Choroid plexus epithelial cell (primary cell): ENCODE data around the gene MYOF.
"Not testable (repeated sequence)": the region's sequence is repeated elsewhere in the genome, so short reads cannot be mapped to it uniquely, and the experiment has no call there.

Experiments
- DNase-seq: peaks from one replicate; pipeline ENCODE4 v3.0.0-alpha.2; 2010; ENCODE audit warnings: low read depth
- H3K4me3 ChIP-seq: 2 replicates; pipeline ENCODE4 v1.5.1; 2011; ENCODE audit warnings: low read depth, mild to moderate bottlenecking, control low read depth, low read length, moderate library complexity
- TF ChIP-seq, protein P1 (sequence below): conservative IDR thresholded peaks from 2 replicates; pipeline ENCODE4 v1.5.1; 2011; ENCODE audit warnings: low read depth, mild to moderate bottlenecking, control low read depth, inconsistent platforms, low read length, moderate library complexity

MYOF gene

GRCh38 chr10:93330824-93331223 is 151.3 kb downstream of the MYOF start:
- TF ChIP-seq, protein P1, sequence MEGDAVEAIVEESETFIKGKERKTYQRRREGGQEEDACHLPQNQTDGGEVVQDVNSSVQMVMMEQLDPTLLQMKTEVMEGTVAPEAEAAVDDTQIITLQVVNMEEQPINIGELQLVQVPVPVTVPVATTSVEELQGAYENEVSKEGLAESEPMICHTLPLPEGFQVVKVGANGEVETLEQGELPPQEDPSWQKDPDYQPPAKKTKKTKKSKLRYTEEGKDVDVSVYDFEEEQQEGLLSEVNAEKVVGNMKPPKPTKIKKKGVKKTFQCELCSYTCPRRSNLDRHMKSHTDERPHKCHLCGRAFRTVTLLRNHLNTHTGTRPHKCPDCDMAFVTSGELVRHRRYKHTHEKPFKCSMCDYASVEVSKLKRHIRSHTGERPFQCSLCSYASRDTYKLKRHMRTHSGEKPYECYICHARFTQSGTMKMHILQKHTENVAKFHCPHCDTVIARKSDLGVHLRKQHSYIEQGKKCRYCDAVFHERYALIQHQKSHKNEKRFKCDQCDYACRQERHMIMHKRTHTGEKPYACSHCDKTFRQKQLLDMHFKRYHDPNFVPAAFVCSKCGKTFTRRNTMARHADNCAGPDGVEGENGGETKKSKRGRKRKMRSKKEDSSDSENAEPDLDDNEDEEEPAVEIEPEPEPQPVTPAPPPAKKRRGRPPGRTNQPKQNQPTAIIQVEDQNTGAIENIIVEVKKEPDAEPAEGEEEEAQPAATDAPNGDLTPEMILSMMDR: no peak
- H3K4me3 ChIP-seq: no peak overlapping the region
- DNase-seq: no peak

DNA sequence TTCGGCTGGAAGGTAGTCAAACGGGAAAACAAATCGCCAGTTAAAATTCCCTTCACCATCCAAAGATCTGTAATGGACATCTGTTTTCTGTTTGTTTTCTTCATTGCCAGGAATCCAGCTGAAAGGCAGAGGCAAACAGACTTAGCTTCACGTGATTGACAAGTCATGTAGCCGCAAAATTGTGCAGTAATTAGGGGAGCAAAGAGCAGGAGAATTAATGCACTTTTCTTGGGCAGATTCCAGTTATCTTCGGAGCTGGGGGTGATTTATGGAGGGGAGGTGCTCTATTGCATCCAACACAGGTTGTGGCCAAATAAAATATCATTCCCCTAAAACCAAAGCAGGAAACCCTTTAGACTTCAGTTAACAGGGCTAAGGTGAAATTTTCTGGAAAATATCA is 162.2 kb downstream of the MYOF start:
- DNase-seq: no peak

DNA sequence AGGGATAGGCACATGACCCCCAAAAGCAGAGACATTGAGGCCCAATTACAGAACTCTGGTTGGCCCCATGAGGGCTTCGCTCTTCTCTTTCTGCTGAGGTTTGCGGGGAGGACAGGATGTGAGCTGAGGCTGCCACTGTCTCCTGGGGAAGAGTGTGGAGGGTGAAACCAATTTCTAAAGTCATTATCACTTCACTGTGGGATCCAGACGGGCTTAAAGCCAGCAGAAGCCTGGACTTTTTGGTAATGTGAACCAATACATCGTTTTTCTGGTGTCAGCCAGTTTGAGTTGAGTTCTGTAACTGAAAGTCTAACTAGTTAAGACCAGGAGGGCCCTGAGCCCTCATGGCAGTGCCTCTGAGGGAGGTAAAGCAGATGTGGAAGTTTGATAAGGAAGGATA is 163.0 kb downstream of the MYOF start:
- H3K4me3 ChIP-seq: no peak overlapping the region
- TF ChIP-seq, protein P1: no peak

More for the DNA sequence above, 162.2 kb downstream of the MYOF start:
- no peak overlapping the region for H3K4me3 ChIP-seq
- TF ChIP-seq, protein P1: no peak

GRCh38 chr10:93315246-93315645 is 166.9 kb downstream of the MYOF start:
- TF ChIP-seq, protein P1: no peak
- no peak overlapping the region for H3K4me3 ChIP-seq
- DNase-seq: no peak

More for the DNA sequence above, 163.0 kb downstream of the MYOF start:
- DNase-seq: no peak

GRCh38 chr10:93314656-93315055 is 167.5 kb downstream of the MYOF start:
- not testable (repeated sequence) for DNase-seq, H3K4me3 ChIP-seq

DNA sequence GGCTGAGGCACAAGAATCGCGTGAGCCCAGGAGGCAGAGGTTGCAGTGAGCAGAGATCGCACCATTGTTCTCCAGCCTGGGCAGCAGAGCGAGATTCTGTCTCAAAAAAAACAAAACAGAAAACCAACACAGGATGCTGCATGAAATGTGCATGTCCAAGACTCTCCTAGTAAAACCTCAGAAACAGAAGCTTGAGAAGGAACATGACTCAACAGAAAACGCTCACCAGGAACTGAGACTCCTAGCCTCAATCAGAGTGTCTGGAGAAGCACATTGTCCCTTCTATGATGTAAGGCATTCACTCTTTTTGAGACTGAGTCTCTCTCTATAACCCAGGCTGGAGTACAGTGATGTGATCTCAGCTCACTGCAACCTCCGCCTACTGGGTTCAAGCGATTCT is 168.3 kb downstream of the MYOF start:
- no peak overlapping the region for H3K4me3 ChIP-seq
- DNase-seq: peak; percentile 61
- TF ChIP-seq, protein P1: no peak

GRCh38 chr10:93309062-93309461 is 173.1 kb downstream of the MYOF start:
- peak; percentile 67 for DNase-seq
- TF ChIP-seq, protein P1: no peak
- H3K4me3 ChIP-seq: no peak overlapping the region

- no peak for DNase-seq
- no peak overlapping the region for H3K4me3 ChIP-seq
- TF ChIP-seq, protein P1: no peak
Observed at GRCh38 chr10:93305122-93305521, 177.0 kb downstream of the MYOF start.
